ENCODE data around the gene THSD4.

The THSD4 gene

DNA sequence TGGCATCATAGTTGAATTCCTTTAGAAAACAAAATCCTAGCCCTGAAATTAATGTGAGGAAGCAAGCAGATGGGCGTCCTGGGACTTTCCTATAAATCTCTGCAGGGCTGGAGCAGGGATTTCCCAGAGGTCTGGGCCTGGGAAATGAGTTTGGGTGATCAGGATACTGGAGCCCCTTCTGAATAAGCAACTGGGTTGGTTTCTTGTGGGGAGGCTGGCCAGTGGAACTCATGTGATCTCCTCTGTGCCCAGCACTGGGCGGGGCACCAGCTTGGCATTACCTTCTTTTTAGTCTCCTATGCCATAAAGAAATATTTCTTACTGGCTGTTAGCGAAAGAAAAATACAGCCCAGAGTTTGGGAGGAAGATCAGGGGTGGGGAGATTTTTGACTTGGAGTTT is 1.7 kb downstream of the THSD4 start:
- TF ChIP-seq, protein P1, sequence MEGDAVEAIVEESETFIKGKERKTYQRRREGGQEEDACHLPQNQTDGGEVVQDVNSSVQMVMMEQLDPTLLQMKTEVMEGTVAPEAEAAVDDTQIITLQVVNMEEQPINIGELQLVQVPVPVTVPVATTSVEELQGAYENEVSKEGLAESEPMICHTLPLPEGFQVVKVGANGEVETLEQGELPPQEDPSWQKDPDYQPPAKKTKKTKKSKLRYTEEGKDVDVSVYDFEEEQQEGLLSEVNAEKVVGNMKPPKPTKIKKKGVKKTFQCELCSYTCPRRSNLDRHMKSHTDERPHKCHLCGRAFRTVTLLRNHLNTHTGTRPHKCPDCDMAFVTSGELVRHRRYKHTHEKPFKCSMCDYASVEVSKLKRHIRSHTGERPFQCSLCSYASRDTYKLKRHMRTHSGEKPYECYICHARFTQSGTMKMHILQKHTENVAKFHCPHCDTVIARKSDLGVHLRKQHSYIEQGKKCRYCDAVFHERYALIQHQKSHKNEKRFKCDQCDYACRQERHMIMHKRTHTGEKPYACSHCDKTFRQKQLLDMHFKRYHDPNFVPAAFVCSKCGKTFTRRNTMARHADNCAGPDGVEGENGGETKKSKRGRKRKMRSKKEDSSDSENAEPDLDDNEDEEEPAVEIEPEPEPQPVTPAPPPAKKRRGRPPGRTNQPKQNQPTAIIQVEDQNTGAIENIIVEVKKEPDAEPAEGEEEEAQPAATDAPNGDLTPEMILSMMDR (conservative IDR thresholded peaks at IDR 0.05; ENCODE audit: low read depth, low read length) = no peak
- H4K20me1 ChIP-seq (ENCODE audit: insufficient read depth) = no peaks in the 10 kb centered on the region
- H3K36me3 ChIP-seq (ENCODE audit: insufficient read depth) = no peaks in the 10 kb centered on the region
- no peaks in the 10 kb centered on the region for H3K79me2 ChIP-seq (ENCODE audit: insufficient read depth, low read depth)
- H3K4me1 ChIP-seq (ENCODE audit: low read depth, poor library complexity, severe bottlenecking) = no peaks in the 10 kb centered on the region
- H3K27me3 ChIP-seq (ENCODE audit: insufficient read depth, low read depth) = no peaks in the 10 kb centered on the region; the same call in 1 of the 2 replicates
- no peak overlapping the region for H2AFZ ChIP-seq (ENCODE audit: low read depth)
- no peak overlapping the region for H3K4me2 ChIP-seq
- no peak overlapping the region for H3K4me3 ChIP-seq (IDR thresholded peaks at IDR 0.05; ENCODE audit: insufficient read depth, low read depth, low read length)
- H3K27ac ChIP-seq = no peak overlapping the region
- H3K9ac ChIP-seq = no peak overlapping the region

DNA sequence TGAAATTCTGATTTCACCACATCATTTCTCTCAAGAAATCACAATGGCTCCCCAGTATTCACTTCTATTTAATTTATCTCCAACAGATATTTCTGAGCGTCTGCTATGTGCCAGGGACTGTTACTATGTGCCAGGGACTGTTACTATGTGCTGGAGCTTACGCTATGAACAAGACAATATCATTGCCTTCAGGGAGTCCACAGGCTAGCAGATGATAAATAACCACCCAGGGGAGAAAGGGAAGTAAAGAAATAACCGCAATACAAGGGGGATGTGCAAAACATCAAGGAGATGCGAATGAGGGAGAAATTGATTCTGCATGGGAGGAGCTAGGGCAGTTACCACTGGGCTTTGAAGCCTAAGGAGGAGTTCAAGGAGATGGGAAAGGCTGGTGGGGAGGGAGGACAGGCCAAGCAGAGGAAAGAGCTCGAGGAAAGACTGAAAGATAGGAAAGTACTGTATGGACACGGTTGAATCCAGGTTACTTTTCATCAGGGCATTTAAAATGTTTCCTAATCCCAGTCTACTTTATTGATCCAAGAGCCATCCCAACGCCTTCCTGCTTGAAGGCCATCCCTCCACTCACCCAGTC is 2.5 kb downstream of the THSD4 start:
- no peaks in the 10 kb centered on the region for H4K20me1 ChIP-seq (ENCODE audit: insufficient read depth)
- no peaks in the 10 kb centered on the region for H3K79me2 ChIP-seq (ENCODE audit: insufficient read depth, low read depth)
- no peak overlapping the region for H3K4me3 ChIP-seq (IDR thresholded peaks at IDR 0.05; ENCODE audit: insufficient read depth, low read depth, low read length)
- H3K27ac ChIP-seq = no peak overlapping the region
- TF ChIP-seq, protein P1 (conservative IDR thresholded peaks at IDR 0.05; ENCODE audit: low read depth, low read length) = no peak
- H3K4me1 ChIP-seq (ENCODE audit: low read depth, poor library complexity, severe bottlenecking) = no peaks in the 10 kb centered on the region
- H3K9ac ChIP-seq = no peak overlapping the region
- no peak overlapping the region for H2AFZ ChIP-seq (ENCODE audit: low read depth)
- H3K36me3 ChIP-seq (ENCODE audit: insufficient read depth) = no peaks in the 10 kb centered on the region
- H3K27me3 ChIP-seq (ENCODE audit: insufficient read depth, low read depth) = no peaks in the 10 kb centered on the region; the same call in 1 of the 2 replicates
- no peak overlapping the region for H3K4me2 ChIP-seq

DNA sequence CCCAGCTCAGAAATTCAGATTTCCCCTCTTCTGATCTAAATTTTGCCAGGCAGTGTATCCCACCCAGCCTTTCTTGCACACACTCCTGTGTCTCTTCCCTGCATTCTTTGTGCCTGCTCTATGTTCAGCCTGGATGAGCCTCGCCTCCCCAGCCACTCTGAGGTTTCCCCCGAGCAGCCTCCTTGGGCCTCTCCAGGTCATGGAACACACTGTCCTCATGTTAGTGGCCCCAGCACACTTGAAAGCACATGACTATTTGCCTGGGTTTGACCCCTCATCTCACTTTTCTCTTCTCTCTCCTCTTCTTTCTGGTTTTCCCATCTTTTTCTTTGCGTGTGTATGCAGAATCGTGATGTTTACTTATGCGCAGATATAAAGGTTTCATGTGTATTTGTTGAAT is 3.1 kb downstream of the THSD4 start:
- H3K4me2 ChIP-seq = no peak overlapping the region
- no peak overlapping the region for H2AFZ ChIP-seq (ENCODE audit: low read depth)
- H3K4me1 ChIP-seq (ENCODE audit: low read depth, poor library complexity, severe bottlenecking) = no peaks in the 10 kb centered on the region
- no peak overlapping the region for H3K27ac ChIP-seq
- H3K27me3 ChIP-seq (ENCODE audit: insufficient read depth, low read depth) = no peaks in the 10 kb centered on the region; the same call in 1 of the 2 replicates
- no peak overlapping the region for H3K4me3 ChIP-seq (IDR thresholded peaks at IDR 0.05; ENCODE audit: insufficient read depth, low read depth, low read length)
- no peaks in the 10 kb centered on the region for H3K36me3 ChIP-seq (ENCODE audit: insufficient read depth)
- no peak overlapping the region for H3K9ac ChIP-seq
- TF ChIP-seq, protein P1 (conservative IDR thresholded peaks at IDR 0.05; ENCODE audit: low read depth, low read length) = no peak
- no peaks in the 10 kb centered on the region for H4K20me1 ChIP-seq (ENCODE audit: insufficient read depth)
- H3K79me2 ChIP-seq (ENCODE audit: insufficient read depth, low read depth) = no peaks in the 10 kb centered on the region

DNA sequence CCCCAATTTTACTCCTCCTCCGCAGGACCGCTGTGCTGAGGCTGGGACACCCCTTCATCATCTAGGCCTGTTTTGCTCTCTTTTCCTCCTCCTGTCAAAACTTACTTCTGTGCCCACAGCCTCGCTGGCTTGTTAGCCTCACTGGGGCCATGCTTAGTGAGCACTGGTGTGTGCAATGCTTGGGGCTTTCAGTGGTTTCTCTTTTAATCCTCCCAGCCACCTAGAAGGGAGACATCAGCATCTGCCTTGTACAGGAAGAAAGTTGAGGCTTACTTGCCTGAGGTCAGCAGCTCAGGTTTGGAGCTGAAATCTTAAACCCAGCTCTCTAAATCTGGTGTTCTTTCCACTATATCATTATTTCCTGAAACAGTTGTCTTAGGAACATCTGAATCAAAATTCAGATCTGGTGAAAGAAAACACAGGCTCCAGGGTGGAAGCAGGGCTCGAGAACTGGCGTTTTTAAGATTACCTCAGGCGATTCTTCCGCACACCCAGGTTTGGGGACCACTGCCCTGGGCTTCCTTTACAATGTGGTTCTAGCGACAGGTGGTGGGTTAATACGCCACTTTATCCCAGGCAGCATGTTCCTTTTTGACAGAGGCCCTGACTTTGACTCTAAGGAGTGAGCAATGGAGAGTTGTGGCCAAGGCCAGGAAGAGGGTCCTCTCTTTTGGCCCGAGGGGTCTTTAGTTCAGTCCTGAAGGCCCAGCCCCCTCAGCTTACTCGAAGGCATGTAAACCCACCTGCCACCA is 3.8 kb downstream of the THSD4 start:
- no peak overlapping the region for H3K27ac ChIP-seq
- no peaks in the 10 kb centered on the region for H3K79me2 ChIP-seq (ENCODE audit: insufficient read depth, low read depth)
- no peaks in the 10 kb centered on the region for H3K36me3 ChIP-seq (ENCODE audit: insufficient read depth)
- H3K27me3 ChIP-seq (ENCODE audit: insufficient read depth, low read depth) = no peaks in the 10 kb centered on the region; the same call in 1 of the 2 replicates
- H3K4me1 ChIP-seq (ENCODE audit: low read depth, poor library complexity, severe bottlenecking) = no peaks in the 10 kb centered on the region
- TF ChIP-seq, protein P1 (conservative IDR thresholded peaks at IDR 0.05; ENCODE audit: low read depth, low read length) = no peak
- no peaks in the 10 kb centered on the region for H4K20me1 ChIP-seq (ENCODE audit: insufficient read depth)
- H3K9ac ChIP-seq = no peak overlapping the region
- H3K4me2 ChIP-seq = no peak overlapping the region
- H2AFZ ChIP-seq (ENCODE audit: low read depth) = no peak overlapping the region
- H3K4me3 ChIP-seq (IDR thresholded peaks at IDR 0.05; ENCODE audit: insufficient read depth, low read depth, low read length) = no peak overlapping the region
